ENCODE data around the gene CCDC12. TPM values are rescaled to one million over a fixed set of nuclear protein-coding genes. Genes with fewer than 3 reads are reported as not detected.

The CCDC12 gene
- total RNA-seq, 1 experiment from 2014 or later: 47.3 TPM

GRCh38 chr3:46873521-46873920 lies 103.0 kb downstream of the CCDC12 start:
- CTCF ChIA-PET: no interaction called here
- TF ChIP-seq CTCF (IDR thresholded peaks at IDR 0.05; ENCODE audit: unreplicated experiment): no peak
- H3K4me1 Mint-ChIP-seq (ENCODE audit: low read depth, unreplicated experiment): peaks cover under 1% of the 10 kb centered on the region
- DNase-seq: no peak
- peaks cover 50% of the 10 kb centered on the region for H3K27me3 Mint-ChIP-seq (ENCODE audit: unreplicated experiment)
- H3K9me3 Mint-ChIP-seq (ENCODE audit: low read depth, unreplicated experiment): no peaks in the 10 kb centered on the region
- no peak overlapping the region for H3K27ac Mint-ChIP-seq (ENCODE audit: unreplicated experiment)
- BruUV-seq (replicated peaks): no TSS peak
- no peaks in the 10 kb centered on the region for H3K36me3 Mint-ChIP-seq (ENCODE audit: insufficient read depth, unreplicated experiment)
- no peak overlapping the region for H3K4me3 Mint-ChIP-seq (ENCODE audit: low read depth, unreplicated experiment)
- intact Hi-C loops (cut with micrococcal nuclease; ENCODE audit: unreplicated experiment): no loop called here

Other genes starting within 250 kb of the CCDC12 start
- not detected in 2 replicates for gene MYL3, start 113.3 kb downstream of the CCDC12 start, total RNA-seq (2022)
- gene PTH1R, start 99.0 kb downstream of the CCDC12 start, total RNA-seq (2022): not detected in 2 replicates
- gene NBEAL2, start 2.9 kb upstream of the CCDC12 start, total RNA-seq (2022): 115 and 143 TPM in 2 replicates
- gene SETD2, start 187.4 kb upstream of the CCDC12 start, total RNA-seq (2022): 35.2 and 39.2 TPM in 2 replicates

Data from Calu3 (cell line).